ENCODE results near the gene PDE4DIP.
"Not testable (repeated sequence)": the region's sequence is repeated elsewhere in the genome, so short reads cannot be mapped to it uniquely, and the experiment has no call there.

PDE4DIP gene

GRCh38 chr1:148989378-148989777 is 145.2 kb downstream of the PDE4DIP start:
- not testable (repeated sequence) for DNase-seq

- not testable (repeated sequence) for DNase-seq
Measured at GRCh38 chr1:148990233-148990788, 146.1 kb downstream of the PDE4DIP start.

GRCh38 chr1:148991818-148992217 is 147.6 kb downstream of the PDE4DIP start:
- DNase-seq, result not testable (repeated sequence)

GRCh38 chr1:148992364-148992763 is 148.1 kb downstream of the PDE4DIP start:
- not testable (repeated sequence) for DNase-seq

- DNase-seq, result not testable (repeated sequence)
Measured at GRCh38 chr1:148996449-148997224, 152.4 kb downstream of the PDE4DIP start.

GRCh38 chr1:148997405-148997804 is 153.2 kb downstream of the PDE4DIP start:
- not testable (repeated sequence) for DNase-seq

GRCh38 chr1:149002664-149003063 is 158.4 kb downstream of the PDE4DIP start:
- not testable (repeated sequence) for DNase-seq

- DNase-seq, result not testable (repeated sequence)
Measured at GRCh38 chr1:149008326-149008725, 164.1 kb downstream of the PDE4DIP start.

GRCh38 chr1:149008769-149009168 is 164.5 kb downstream of the PDE4DIP start:
- not testable (repeated sequence) for DNase-seq

GRCh38 chr1:149009761-149010160 is 165.5 kb downstream of the PDE4DIP start:
- not testable (repeated sequence) for DNase-seq

GRCh38 chr1:149012599-149012998 is 168.4 kb downstream of the PDE4DIP start:
- not testable (repeated sequence) for DNase-seq

GRCh38 chr1:149013513-149013912 is 169.3 kb downstream of the PDE4DIP start:
- not testable (repeated sequence) for DNase-seq

- not testable (repeated sequence) for DNase-seq
Measured at GRCh38 chr1:149015522-149015921, 171.3 kb downstream of the PDE4DIP start.

- DNase-seq, result not testable (repeated sequence)
Measured at GRCh38 chr1:149016626-149017025, 172.4 kb downstream of the PDE4DIP start.

- not testable (repeated sequence) for DNase-seq
Measured at GRCh38 chr1:149018577-149018976, 174.3 kb downstream of the PDE4DIP start.

- not testable (repeated sequence) for DNase-seq
Measured at GRCh38 chr1:149024327-149024726, 180.1 kb downstream of the PDE4DIP start.

- not testable (repeated sequence) for DNase-seq
Measured at GRCh38 chr1:149033916-149034315, 189.7 kb downstream of the PDE4DIP start.

- DNase-seq, result not testable (repeated sequence)
Measured at GRCh38 chr1:149043056-149043455, 198.8 kb downstream of the PDE4DIP start.

- not testable (repeated sequence) for DNase-seq
Measured at GRCh38 chr1:149064611-149065010, 220.4 kb downstream of the PDE4DIP start.

GRCh38 chr1:149075505-149076127 is 231.4 kb downstream of the PDE4DIP start:
- DNase-seq, result not testable (repeated sequence)

Measured in activated T-cell treated with anti-CD3 and anti-CD28 coated beads, Interleukin-2, amount 50 U/mL, for 48 hours (primary cell).